K562 (cell line): ENCODE results near the gene SLC26A6. TPM values are rescaled to one million over a fixed set of nuclear protein-coding genes. Genes with fewer than 3 reads are reported as not detected.

Experiments used
- ATAC-seq: fragments of 200-7000 bp; cut with Tn5 transposase; 3 replicates; pipeline ENCODE4 v1.9.1; 2020; ENCODE audit warnings: moderate library complexity
- BruUV-seq: library from RNA; stranded (reverse); fragments of 400-500 nt; replicated peaks from 2 replicates; lab custom pipeline; 2021; lab: Mats Ljungman, UMichigan
- CTCF ChIA-PET: fragments of 300-600 bp; formaldehyde crosslinking; extraction: SDS; loops from one replicate; lab custom pipeline; 2021; ENCODE audit warnings: low intra/inter-chr PET ratio; lab: Yijun Ruan, JAX
- POLR2A ChIA-PET: fragments of 300-600, 350-650 bp; sonication (Branson Sonifier 250); formaldehyde crosslinking; extraction: SDS; loops from one replicate; lab custom pipeline; 2021; ENCODE audit warnings: antibody characterized with exemption, inconsistent platforms; lab: Yijun Ruan, JAX
- DNase-seq, 4 experiments: peaks; one replicate each; pipeline versions ENCODE4 v3.0.0 to v3.0.0-alpha.2; 2011 to 2018; ENCODE audit warnings: low spot score in 3 of 4, mixed read lengths in 3 of 4; ENCODE audit errors: extremely low read depth in 1 of 4
- FAIRE-seq: peaks from 2 replicates; lab custom pipeline; 2011; peaks lifted over from hg19 to GRCh38; lab: Jason Lieb, UNC
- H2AFZ ChIP-seq: 2 replicates; pipeline ENCODE4 v1.6.0; 2011; ENCODE audit warnings: low read depth, low read length, control low read depth, inconsistent platforms
- H3K27ac ChIP-seq: fragments of 200-600 bp; 3 replicates; pipeline ENCODE4 v1.8.0; 2011; ENCODE audit warnings: low read depth, mild to moderate bottlenecking, control low read depth, inconsistent platforms, low read length, moderate library complexity, mixed read lengths; ENCODE audit errors: extremely low read depth
- H3K27me3 ChIP-seq, 2 experiments: fragments of 300-600 bp in 1 of 2; 2 replicates in 1 of 2; 3 replicates in 1 of 2; pipeline versions ENCODE4 v1.6.0 to v1.8.0; 2011; ENCODE audit warnings: inconsistent platforms in 2 of 2, low read length in 2 of 2, mild to moderate bottlenecking in 1 of 2, mixed read lengths in 1 of 2, moderate library complexity in 1 of 2; ENCODE audit not compliant: control insufficient read depth in 2 of 2, insufficient read depth in 2 of 2
- H3K36me3 ChIP-seq: fragments of 300-600 bp; 3 replicates; pipeline ENCODE4 v1.8.0; 2011; ENCODE audit warnings: mild to moderate bottlenecking, low read length, inconsistent platforms; ENCODE audit not compliant: control insufficient read depth, insufficient read depth
- H3K4me1 ChIP-seq, 2 experiments: fragments of 200-600 bp in 1 of 2; replicated peaks in 1 of 2; 2 replicates in 1 of 2; 3 replicates in 1 of 2; pipeline versions ENCODE4 v1.5.1 to v1.8.0; 2011; ENCODE audit warnings: inconsistent platforms in 2 of 2, low read length in 2 of 2, mild to moderate bottlenecking in 1 of 2, mixed read lengths in 1 of 2, moderate library complexity in 1 of 2; ENCODE audit not compliant: control insufficient read depth in 2 of 2, insufficient read depth in 2 of 2
- H3K4me2 ChIP-seq: 2 replicates; pipeline ENCODE4 v1.6.1; 2011; ENCODE audit warnings: low read length, control low read depth, inconsistent platforms, mixed read lengths; ENCODE audit not compliant: insufficient read depth
- H3K4me3 ChIP-seq: fragments of 200-600 bp; sonication (generic), shearing (Covaris generic); 2 replicates; pipeline ENCODE4 v1.5.1; 2016; ENCODE audit warnings: control low read depth, inconsistent platforms
- H3K79me2 ChIP-seq: fragments of 200-600 bp; 3 replicates; pipeline ENCODE4 v1.8.0; 2011; ENCODE audit warnings: low read length, inconsistent platforms; ENCODE audit not compliant: control insufficient read depth, insufficient read depth
- H3K9ac ChIP-seq, 2 experiments: 2 replicates each; pipeline versions ENCODE4 v1.6.0 to v1.6.1; 2011; ENCODE audit warnings: low read depth in 2 of 2, low read length in 2 of 2, control low read depth in 1 of 2, inconsistent platforms in 1 of 2, mild to moderate bottlenecking in 1 of 2, mixed read lengths in 1 of 2; ENCODE audit not compliant: insufficient read depth in 1 of 2
- H3K9me1 ChIP-seq: one replicate; pipeline ENCODE4 v1.6.0; 2011; ENCODE audit warnings: inconsistent platforms, mild to moderate bottlenecking, low read length, moderate library complexity; ENCODE audit not compliant: control insufficient read depth, insufficient read depth
- H3K9me3 ChIP-seq: replicated peaks from 2 replicates; pipeline ENCODE4 v1.5.1; 2011; ENCODE audit warnings: low read depth, low read length, inconsistent platforms; ENCODE audit not compliant: control insufficient read depth, insufficient read depth
- H4K20me1 ChIP-seq: replicated peaks from 2 replicates; pipeline ENCODE4 v1.6.1; 2011; ENCODE audit warnings: low read length, inconsistent platforms, mixed read lengths; ENCODE audit not compliant: control insufficient read depth, insufficient read depth
- MYNN ChIP-seq, 2 experiments: sonication (generic); formaldehyde crosslinking in 1 of 2; IDR thresholded peaks; 2 replicates each; pipeline versions ENCODE4 v1.5.0 to v1.6.1; 2016 to 2020; ENCODE audit warnings: antibody characterized with exemption in 1 of 2, missing genetic modification reagents in 1 of 2
- POLR2G ChIP-seq: fragments of 200-400 bp; formaldehyde crosslinking; IDR thresholded peaks from 2 replicates; pipeline ENCODE4 v1.6.1; 2017; ENCODE audit warnings: low read depth, mild to moderate bottlenecking, antibody characterized with exemption, low read length, moderate library complexity
- RBFOX2 ChIP-seq: fragments of 200-400 bp; formaldehyde crosslinking; IDR thresholded peaks from 2 replicates; pipeline ENCODE4 v1.6.1; 2017; ENCODE audit warnings: low read depth, mild to moderate bottlenecking, low read length, moderate library complexity
- TAF1 ChIP-seq: IDR thresholded peaks from 2 replicates; pipeline ENCODE4 v1.6.1; 2011; ENCODE audit warnings: mild to moderate bottlenecking, low read length, moderate library complexity; ENCODE audit not compliant: insufficient read depth, control insufficient read depth, severe bottlenecking; ENCODE audit errors: extremely low read depth
- WGBS: fragments of 100-300 bp; shearing (Covaris generic); methylation state at CpG from one replicate; pipeline ENCODE4 v1.1.6; 2016; ENCODE audit warnings: low coverage, mixed read lengths; ENCODE audit not compliant: insufficient coverage; ENCODE audit errors: missing lambda C conversion rate; 5-methylcytosine and 5-hydroxymethylcytosine counted together
- in situ Hi-C: fragments of 300-500 bp; cut with MboI; formaldehyde crosslinking; loops from 4 replicates; pipeline ENCODE4 v1.15.0; 2018; ENCODE audit warnings: inconsistent platforms, mixed read lengths
- intact Hi-C: fragments of 100-400 bp; cut with micrococcal nuclease; formaldehyde crosslinking; loops from 2 replicates; pipeline ENCODE4 v1.14.2; 2022
- polyA plus RNA-seq, 8 experiments: library from polyadenylated mRNA; depleted of rRNA in 4 of 8; stranded (reverse) in 5 of 8; unstranded in 3 of 8; fragments of >200 nt; fragmentation: Nextera tagmentation in 2 of 8; fragmentation: Illumina TruSeq in 1 of 8; extraction: Ambion mirVana in 2 of 8; extraction: Trizol in 1 of 8; gene quantifications; 2 replicates each; pipeline versions ENCODE4 v1.2.1 to v1.2.3, GENCODE V29; 2011 to 2014; ENCODE audit warnings: inconsistent platforms in 1 of 8, missing spikeins in 1 of 8
- total RNA-seq, 7 experiments: library from RNA; depleted of rRNA in 6 of 7; stranded (reverse); fragments of >200 nt in 6 of 7; fragmentation: Illumina TruSeq in 2 of 7; extraction: Trizol in 2 of 7; gene quantifications; 2 replicates each; pipeline versions ENCODE4 v1.2.1 to v1.2.3, GENCODE V29; 2011 to 2021; ENCODE audit warnings: low replicate concordance in 1 of 7
- TF ChIP-seq, protein P1 (sequence below): fragments of 450-650 bp; IDR thresholded peaks from 2 replicates; pipeline ENCODE4 v1.6.1; 2014; ENCODE audit warnings: low read depth, mild to moderate bottlenecking, moderate library complexity, borderline replicate concordance
- TF ChIP-seq, protein P2 (sequence below): fragments of 450-650 bp; IDR thresholded peaks from 2 replicates; pipeline ENCODE4 v1.6.1; 2018; ENCODE audit warnings: mild to moderate bottlenecking, low read depth; ENCODE audit not compliant: partially characterized antibody

SLC26A6 gene
- total and polyA plus RNA-seq, 9 of the 15 experiments (the other 6 are each of a cell fraction or from before 2014, with no cell fraction given), result 2.1 to 27.2 (median 14.8) TPM

DNA sequence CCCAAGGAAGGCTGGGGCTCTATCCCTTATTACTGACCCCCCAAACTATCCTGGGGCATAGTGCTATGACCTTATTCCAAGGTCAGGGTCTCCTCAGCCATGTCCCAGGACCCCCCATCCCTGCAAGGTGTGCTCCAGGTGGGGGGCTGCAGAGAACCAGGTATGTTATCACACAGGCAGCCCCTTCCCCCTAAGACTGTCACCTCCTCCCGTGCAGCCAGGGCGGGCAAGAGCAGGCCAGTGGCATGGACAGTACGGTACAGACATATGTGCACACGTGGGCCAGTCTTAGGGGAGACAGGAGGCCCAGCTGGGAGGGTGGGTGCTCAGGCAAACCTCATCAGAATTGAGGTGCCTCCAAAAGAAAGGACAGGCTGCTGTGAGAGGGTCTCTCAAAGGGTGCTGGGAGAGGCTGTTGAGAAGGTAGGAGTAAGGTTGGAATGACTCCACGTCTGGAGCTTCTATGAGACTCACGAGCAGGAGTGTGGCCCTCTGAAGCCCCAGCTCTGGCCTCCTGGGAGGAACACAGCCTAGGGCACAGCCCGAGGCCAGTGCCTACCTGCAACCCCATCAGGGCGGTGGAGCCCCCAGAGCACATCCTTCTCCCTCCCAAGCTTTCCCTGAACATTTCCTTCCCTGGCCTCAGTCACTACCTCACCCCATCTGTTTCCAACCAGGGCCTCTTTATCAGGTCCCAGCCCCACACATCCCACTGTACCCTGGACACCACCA lies 38.4 kb downstream of the SLC26A6 start:
- no peaks in the 10 kb centered on the region for H3K9me3 ChIP-seq
- H3K4me2 ChIP-seq, result no peak overlapping the region
- CTCF ChIA-PET, result no interaction called here
- 51% methylated on average over 6 of the region's 8 CpGs for whole genome bisulfite sequencing
- DNase-seq (no peak), ATAC-seq (peak; percentile 16), FAIRE-seq (no peak)
- in situ Hi-C loops, result no loop called here
- H2AFZ ChIP-seq, result no peak overlapping the region
- intact Hi-C loops, result no loop called here
- no peaks in the 10 kb centered on the region for H4K20me1 ChIP-seq
- peak overlapping the region in 1 of 2 experiments; percentile 55; a peak in 2 of 4 replicates for H3K9ac ChIP-seq
- peaks cover 0 to 2% of the 10 kb centered on the region in 2 experiments; a peak in 2 of 5 replicates for H3K27me3 ChIP-seq
- no TSS peak for BruUV-seq
- TF ChIP-seq RBFOX2 (peak; percentile 29; the same call in 1 of the 2 replicates), MYNN (IDR thresholded peaks at IDR 0.05) (peak; percentile 7; the same call in 1 of the 2 replicates), MYNN (CRISPR knock-in tag; IDR thresholded peaks at IDR 0.05) (no peak), TAF1 (no peak), POLR2G (peak; percentile 63; the same call in 1 of the 2 replicates)
- TF ChIP-seq, protein P1, sequence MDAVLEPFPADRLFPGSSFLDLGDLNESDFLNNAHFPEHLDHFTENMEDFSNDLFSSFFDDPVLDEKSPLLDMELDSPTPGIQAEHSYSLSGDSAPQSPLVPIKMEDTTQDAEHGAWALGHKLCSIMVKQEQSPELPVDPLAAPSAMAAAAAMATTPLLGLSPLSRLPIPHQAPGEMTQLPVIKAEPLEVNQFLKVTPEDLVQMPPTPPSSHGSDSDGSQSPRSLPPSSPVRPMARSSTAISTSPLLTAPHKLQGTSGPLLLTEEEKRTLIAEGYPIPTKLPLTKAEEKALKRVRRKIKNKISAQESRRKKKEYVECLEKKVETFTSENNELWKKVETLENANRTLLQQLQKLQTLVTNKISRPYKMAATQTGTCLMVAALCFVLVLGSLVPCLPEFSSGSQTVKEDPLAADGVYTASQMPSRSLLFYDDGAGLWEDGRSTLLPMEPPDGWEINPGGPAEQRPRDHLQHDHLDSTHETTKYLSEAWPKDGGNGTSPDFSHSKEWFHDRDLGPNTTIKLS, result no peak
- TF ChIP-seq, protein P2, sequence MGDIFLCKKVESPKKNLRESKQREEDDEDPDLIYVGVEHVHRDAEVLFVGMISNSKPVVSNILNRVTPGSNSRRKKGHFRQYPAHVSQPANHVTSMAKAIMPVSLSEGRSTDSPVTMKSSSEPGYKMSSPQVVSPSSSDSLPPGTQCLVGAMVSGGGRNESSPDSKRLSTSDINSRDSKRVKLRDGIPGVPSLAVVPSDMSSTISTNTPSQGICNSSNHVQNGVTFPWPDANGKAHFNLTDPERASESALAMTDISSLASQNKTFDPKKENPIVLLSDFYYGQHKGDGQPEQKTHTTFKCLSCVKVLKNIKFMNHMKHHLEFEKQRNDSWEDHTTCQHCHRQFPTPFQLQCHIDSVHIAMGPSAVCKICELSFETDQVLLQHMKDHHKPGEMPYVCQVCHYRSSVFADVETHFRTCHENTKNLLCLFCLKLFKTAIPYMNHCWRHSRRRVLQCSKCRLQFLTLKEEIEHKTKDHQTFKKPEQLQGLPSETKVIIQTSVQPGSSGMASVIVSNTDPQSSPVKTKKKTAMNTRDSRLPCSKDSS, result no peak
- POLR2A ChIA-PET, result interaction anchor here (0.6 to 1.4 kb wide), 7 partner anchors 8 to 113 kb away, joined by 3 to 5 read pairs (median 3); no protein-coding TSS in a partner anchor
- no peaks in the 10 kb centered on the region for H3K9me1 ChIP-seq
- no peak overlapping the region for H3K27ac ChIP-seq
- peaks cover 12 to 40% of the 10 kb centered on the region in 2 experiments; a peak in 4 of 5 replicates for H3K4me1 ChIP-seq
- peaks cover 46% of the 10 kb centered on the region; the same call in 2 of the 3 replicates for H3K36me3 ChIP-seq
- no peaks in the 10 kb centered on the region for H3K79me2 ChIP-seq
- H3K4me3 ChIP-seq, result no peak overlapping the region
